Measurements from ENCODE around the gene PAPPA.

Gene PAPPA

GRCh38 chr9:116187570-116188170 lies 34.1 kb downstream of the PAPPA start:
- DNase-seq = no peak

DNA sequence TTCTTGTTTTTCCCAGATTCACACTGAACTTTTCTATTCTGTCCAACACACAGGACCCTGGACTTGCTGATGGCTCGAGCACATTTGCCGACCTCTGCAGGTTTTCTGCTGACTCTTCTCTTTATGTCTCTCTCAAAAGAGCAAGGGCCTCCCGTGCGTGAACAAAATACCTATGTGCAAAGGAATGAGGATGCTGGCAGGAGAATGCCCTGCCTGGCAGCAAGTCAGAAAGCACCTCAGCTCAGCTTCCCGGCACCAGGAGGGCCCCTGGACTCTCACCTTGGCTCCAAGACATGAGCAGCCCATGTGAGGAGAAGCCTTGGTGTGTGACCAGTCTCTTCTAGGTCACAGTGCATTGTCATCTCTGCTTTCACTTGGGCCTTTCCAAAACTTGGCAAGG lies 36.1 kb downstream of the PAPPA start:
- no peak for DNase-seq

GRCh38 chr9:116190637-116191396 lies 37.2 kb downstream of the PAPPA start:
- no peak for DNase-seq

GRCh38 chr9:116191576-116192415 lies 38.2 kb downstream of the PAPPA start:
- DNase-seq = no peak

DNA sequence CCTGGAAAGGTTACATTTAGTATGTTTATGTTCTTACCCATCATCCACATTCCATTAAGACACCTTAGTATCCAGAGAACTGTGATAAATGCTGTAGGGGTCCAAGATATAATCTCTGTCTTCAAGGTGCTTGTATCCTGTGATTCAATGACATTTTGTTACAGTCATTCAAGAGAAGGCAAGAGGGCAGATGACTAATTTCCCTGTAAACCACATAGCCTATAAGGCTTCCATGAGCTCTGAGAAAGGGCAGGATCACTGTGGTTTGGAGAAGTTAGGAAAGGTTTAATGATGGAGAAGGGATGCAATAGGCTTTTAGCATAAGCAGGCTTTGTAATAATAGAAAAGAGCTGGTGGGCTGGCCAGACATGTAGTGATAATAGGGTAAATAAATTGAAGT lies 40.0 kb downstream of the PAPPA start:
- DNase-seq = no peak

DNA sequence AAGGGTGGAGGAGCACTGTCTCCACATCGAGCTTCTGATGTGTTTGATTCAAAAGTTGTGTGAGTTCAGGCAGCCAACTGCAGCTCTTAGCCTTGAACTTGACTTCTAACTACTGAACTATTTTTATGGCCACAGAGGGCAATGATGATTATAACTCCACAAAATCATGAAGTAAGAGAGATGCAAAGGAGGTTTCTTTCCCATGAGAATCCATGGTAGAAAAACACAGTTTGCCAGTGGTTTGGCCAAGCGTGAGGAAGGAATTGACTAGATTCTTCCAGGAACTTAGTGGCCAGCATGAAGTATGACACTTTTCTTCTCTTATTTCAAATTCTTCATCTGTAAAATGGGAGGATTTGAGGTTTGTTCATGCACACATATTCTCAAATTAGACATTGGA lies 43.2 kb downstream of the PAPPA start:
- DNase-seq = no peak

DNA sequence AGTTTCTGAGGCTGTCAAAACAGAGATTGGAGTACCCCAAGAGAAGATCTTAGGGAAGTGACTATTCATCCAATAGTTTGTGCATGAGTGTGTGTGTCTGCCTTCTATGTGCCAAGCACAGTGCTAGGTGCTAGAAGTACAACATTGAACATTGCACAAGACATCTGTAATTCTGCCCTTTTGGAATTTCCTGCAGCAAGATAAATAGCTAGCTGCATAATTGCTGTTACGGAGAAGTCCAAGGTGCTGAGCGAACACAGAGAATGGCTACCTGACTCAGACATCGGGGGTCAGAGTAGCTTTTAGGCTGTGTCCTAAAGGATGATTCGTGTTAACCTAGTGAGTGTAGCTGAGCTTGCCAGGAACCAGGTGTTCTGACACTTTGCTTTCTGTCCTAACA lies 44.8 kb downstream of the PAPPA start:
- no peak for DNase-seq

- no peak for DNase-seq
These were observed 48.8 kb downstream of the PAPPA start for GRCh38 chr9:116202219-116202912.

DNA sequence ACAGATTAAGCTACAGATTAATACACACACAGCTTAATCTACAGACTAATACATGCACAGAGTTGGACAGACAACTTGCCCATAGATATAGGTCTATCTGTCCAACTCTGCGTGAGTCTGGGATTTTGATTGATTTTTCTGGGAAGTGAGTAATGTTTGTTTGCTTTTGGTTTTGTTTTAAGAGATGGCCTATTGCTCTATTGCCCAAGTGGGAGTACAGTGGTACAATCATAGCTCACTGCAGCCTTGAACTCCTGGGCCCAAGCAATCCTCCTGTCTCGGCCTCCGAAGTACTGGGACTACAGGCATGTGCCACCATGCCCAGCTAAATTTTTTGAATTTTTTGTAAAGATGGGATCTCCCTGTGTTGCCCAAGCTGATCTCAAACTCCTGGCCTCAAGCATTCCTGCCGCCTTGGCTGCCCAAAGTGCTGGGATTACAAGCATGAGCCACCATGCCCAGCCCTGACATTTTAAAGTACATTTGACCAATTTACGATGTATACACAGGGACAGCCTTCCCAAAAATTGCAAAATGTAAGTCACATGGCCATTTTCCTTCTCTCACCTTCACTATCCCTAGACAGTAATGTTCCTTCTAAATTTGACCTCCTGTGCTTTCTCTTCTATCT lies 50.8 kb downstream of the PAPPA start:
- DNase-seq = no peak

GRCh38 chr9:116207371-116208111 lies 54.0 kb downstream of the PAPPA start:
- DNase-seq = no peak

- no peak for DNase-seq
These were observed 55.0 kb downstream of the PAPPA start for GRCh38 chr9:116208417-116209232.

DNA sequence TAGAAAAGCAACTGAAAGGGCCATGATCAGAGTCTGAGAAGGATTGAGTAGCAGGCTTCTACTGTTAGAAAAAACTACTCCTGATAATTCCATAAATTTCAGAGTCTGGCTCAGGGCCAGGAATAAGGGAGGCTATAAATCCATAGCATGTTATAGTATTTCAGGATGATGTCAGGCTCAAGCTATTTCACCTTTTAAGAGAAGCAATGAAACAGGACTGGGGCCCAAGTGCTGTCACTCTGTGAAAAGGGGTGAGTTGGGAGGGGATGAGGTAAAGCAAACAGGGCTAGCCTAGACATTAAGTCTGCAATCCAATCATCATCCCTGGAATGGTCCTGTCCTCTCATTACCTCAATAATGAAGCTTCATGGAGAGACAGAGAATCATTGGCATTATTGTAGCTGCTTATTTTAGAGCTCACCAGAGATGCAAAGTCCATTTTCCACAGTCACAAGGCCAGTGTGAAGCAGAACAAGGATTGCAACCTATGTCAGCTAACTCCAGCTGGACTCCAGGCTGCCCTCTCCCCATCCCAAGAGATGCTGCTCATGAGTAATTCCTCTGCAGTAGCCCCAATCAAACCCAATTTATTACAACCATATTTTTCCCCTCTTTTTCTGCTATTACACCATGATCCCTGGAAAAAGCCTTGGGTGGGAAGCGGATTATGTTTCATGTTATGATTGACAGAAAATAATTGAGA lies 56.0 kb downstream of the PAPPA start:
- no peak for DNase-seq

GRCh38 chr9:116212986-116213692 lies 59.5 kb downstream of the PAPPA start:
- no peak for DNase-seq

DNA sequence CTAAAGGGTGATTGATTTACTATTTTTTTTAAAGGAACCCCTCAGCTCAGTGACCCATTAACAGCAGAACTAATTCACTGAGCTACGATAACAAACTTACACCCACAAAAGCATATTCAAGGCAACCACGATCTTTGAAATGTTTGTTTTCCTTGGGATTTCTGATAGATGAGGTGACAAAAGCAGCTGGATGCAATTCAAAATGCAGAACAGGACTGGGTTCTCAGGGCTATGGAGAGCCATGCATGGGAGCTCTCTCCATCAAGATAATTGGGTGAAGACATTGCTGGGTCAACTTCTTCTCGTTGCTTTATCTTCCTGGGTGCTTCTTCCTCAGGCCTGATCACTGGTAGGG lies 60.1 kb downstream of the PAPPA start:
- no peak for DNase-seq

DNA sequence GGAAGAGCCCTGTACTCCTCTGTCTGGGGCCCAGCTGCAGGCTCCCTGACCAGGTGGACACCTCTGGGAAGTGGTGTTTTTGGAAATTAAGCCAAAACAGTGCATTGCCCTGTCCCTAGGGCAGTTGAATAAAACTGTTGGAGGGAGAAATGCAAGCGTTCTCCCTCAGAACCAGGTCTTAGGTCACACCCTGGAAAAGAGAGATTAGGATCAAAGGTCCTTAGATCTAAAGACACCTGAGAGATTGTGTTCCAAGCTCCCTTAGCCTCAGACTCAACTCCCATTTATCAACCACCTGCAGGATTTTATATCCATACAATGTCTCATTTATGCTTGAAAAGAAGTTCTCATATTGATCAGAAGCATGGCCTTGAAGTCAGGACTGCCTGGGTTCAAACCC lies 64.8 kb downstream of the PAPPA start:
- no peak for DNase-seq

DNA sequence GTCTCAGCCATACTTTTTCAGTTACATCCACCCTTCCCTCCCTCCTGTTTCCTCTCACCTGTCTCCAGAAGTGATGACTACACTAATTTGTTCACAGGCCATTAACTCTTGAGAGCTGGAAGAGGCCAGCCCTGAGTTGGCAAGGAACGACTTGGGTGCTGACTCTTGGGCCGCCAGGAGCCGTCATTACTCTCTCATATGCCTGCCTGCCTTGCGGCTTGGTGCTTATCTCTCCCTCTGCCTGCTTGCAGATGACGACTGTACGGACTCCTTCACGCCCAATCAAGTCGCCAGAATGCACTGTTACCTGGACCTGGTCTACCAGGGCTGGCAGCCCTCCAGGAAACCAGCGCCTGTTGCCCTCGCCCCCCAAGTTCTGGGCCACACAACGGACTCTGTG lies 66.1 kb downstream of the PAPPA start:
- DNase-seq = no peak

DNA sequence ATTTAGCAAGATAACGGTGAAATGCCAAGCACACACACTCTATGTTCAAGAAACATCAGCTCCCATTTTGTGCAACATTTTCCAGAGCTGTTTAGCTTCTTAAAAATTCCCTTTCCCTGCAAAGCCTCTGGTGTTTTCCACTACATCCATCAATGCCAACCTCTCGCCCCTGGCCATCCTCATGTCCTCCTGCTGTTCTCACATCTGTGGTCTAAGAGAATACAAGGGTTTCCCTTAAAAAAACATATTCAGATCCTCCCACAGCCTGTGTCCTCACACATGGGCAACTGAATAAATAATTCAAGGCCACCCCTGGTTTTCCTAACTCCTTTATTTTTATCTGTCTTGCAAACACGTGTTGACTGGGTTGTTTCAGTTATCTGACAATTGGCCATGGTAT lies 70.3 kb downstream of the PAPPA start:
- DNase-seq = no peak

GRCh38 chr9:116230051-116230632 lies 76.6 kb downstream of the PAPPA start:
- DNase-seq = no peak

GRCh38 chr9:116232424-116233159 lies 79.0 kb downstream of the PAPPA start:
- DNase-seq = no peak

Data from activated gamma-delta T cell treated with Interleukin-2 at 50 U/mL for 16 hours (primary cell).